HepG2 (cell line): ENCODE measurements around the gene NDUFS1. TPM values are rescaled to one million over a fixed set of nuclear protein-coding genes. Genes with fewer than 3 reads are reported as not detected.

Experiments
- ATF3 ChIP-seq: sonication (generic); formaldehyde crosslinking; IDR thresholded peaks from 2 replicates; pipeline ENCODE4 v1.4.0; 2020; ENCODE audit warnings: missing genetic modification reagents
- EP300 ChIP-seq, 3 experiments: sonication (generic) in 1 of 3; formaldehyde crosslinking in 1 of 3; IDR thresholded peaks; 2 replicates each; pipeline versions ENCODE4 v1.5.1 to v1.6.1; 2011 to 2020; ENCODE audit warnings: low read depth in 2 of 3, low read length in 2 of 3, borderline replicate concordance in 1 of 3, improper control_type of control experiment in 1 of 3, mild to moderate bottlenecking in 1 of 3, missing genetic modification reagents in 1 of 3, moderate library complexity in 1 of 3
- FOXA1 ChIP-seq, 2 experiments: fragments of 450-650 bp in 1 of 2; sonication (generic) in 1 of 2; formaldehyde crosslinking in 1 of 2; IDR thresholded peaks; 2 replicates each; pipeline versions ENCODE4 v1.4.0 to v1.6.1; 2016 to 2020; ENCODE audit warnings: missing genetic modification reagents in 1 of 2
- FOXO1 ChIP-seq: sonication (generic); formaldehyde crosslinking; IDR thresholded peaks from 2 replicates; pipeline ENCODE4 v1.4.0; 2020; ENCODE audit warnings: missing genetic modification reagents
- FOXP4 ChIP-seq: sonication (generic); formaldehyde crosslinking; IDR thresholded peaks from 2 replicates; pipeline ENCODE4 v1.4.0; 2020; ENCODE audit warnings: missing genetic modification reagents
- GATAD2A ChIP-seq: IDR thresholded peaks from 2 replicates; pipeline ENCODE4 v1.6.1; 2016
- HDAC1 ChIP-seq: sonication (generic); formaldehyde crosslinking; IDR thresholded peaks from 2 replicates; pipeline ENCODE4 v1.5.1; 2020; ENCODE audit warnings: mild to moderate bottlenecking, missing genetic modification reagents
- HMGXB3 ChIP-seq: sonication (generic); formaldehyde crosslinking; IDR thresholded peaks from 2 replicates; pipeline ENCODE4 v1.4.0; 2020; ENCODE audit warnings: missing genetic modification reagents, borderline replicate concordance
- KMT2B ChIP-seq: IDR thresholded peaks from 2 replicates; pipeline ENCODE4 v1.6.1; 2016; ENCODE audit warnings: missing genetic modification reagents, missing compliant biosample characterization
- LCORL ChIP-seq, 2 experiments: fragments of 450-650 bp in 1 of 2; sonication (generic) in 1 of 2; formaldehyde crosslinking in 1 of 2; IDR thresholded peaks; 2 replicates each; pipeline versions ENCODE4 v1.5.0 to v1.6.1; 2017 to 2020; ENCODE audit warnings: antibody characterized with exemption in 1 of 2, missing genetic modification reagents in 1 of 2
- MEF2D ChIP-seq: sonication (generic); formaldehyde crosslinking; IDR thresholded peaks from 2 replicates; pipeline ENCODE4 v1.5.1; 2020; ENCODE audit warnings: mild to moderate bottlenecking, missing genetic modification reagents
- NONO ChIP-seq, 2 experiments: fragments of 450-650 bp in 1 of 2; sonication (generic) in 1 of 2; formaldehyde crosslinking in 1 of 2; IDR thresholded peaks in 1 of 2; conservative IDR thresholded peaks in 1 of 2; 2 replicates each; pipeline versions ENCODE4 v1.6.1 to v1.8.0; 2017 to 2022; ENCODE audit warnings: mild to moderate bottlenecking in 1 of 2, missing genetic modification reagents in 1 of 2, moderate library complexity in 1 of 2
- RFXAP ChIP-seq: sonication (generic); formaldehyde crosslinking; IDR thresholded peaks from 2 replicates; pipeline ENCODE4 v1.4.0; 2020; ENCODE audit warnings: missing genetic modification reagents, borderline replicate concordance
- SMYD3 ChIP-seq: sonication (generic); formaldehyde crosslinking; IDR thresholded peaks from 2 replicates; pipeline ENCODE4 v1.8.1; 2023; ENCODE audit warnings: mild to moderate bottlenecking, missing genetic modification reagents
- TFAP4 ChIP-seq: sonication (generic); IDR thresholded peaks from 2 replicates; pipeline ENCODE4 v1.6.1; 2016; ENCODE audit warnings: low read depth, borderline replicate concordance
- TFDP1 ChIP-seq: IDR thresholded peaks from 2 replicates; pipeline ENCODE4 v1.6.1; 2016; ENCODE audit warnings: missing compliant biosample characterization, missing genetic modification reagents, borderline replicate concordance
- ZNF558 ChIP-seq: sonication (generic); formaldehyde crosslinking; IDR thresholded peaks from 2 replicates; pipeline ENCODE4 v1.9.0; 2022; ENCODE audit warnings: mild to moderate bottlenecking, missing genetic modification reagents, borderline replicate concordance
- ZNF564 ChIP-seq: sonication (generic); formaldehyde crosslinking; IDR thresholded peaks from 2 replicates; pipeline ENCODE4 v1.8.1; 2023; ENCODE audit warnings: mild to moderate bottlenecking, missing genetic modification reagents
- ZNF678 ChIP-seq: sonication (generic); formaldehyde crosslinking; IDR thresholded peaks from 2 replicates; pipeline ENCODE4 v1.4.0; 2020; ENCODE audit warnings: mild to moderate bottlenecking, missing genetic modification reagents
- ZNF891 ChIP-seq: sonication (generic); formaldehyde crosslinking; IDR thresholded peaks from 2 replicates; pipeline ENCODE4 v1.5.0; 2020; ENCODE audit warnings: mild to moderate bottlenecking, missing genetic modification reagents
- polyA plus RNA-seq, 8 experiments: library from polyadenylated mRNA; depleted of rRNA in 3 of 8; stranded (reverse) in 7 of 8; unstranded in 1 of 8; fragments of >200 nt; fragmentation: Illumina TruSeq in 4 of 8; extraction: Trizol in 4 of 8; gene quantifications; 2 replicates each; pipeline versions ENCODE4 v1.2.1 to v1.2.3, GENCODE V29; 2011 to 2016; ENCODE audit warnings: low read depth in 4 of 8, missing spikeins in 1 of 8, mixed read lengths in 1 of 8; ENCODE audit not compliant: insufficient read depth in 1 of 8
- total RNA-seq, 5 experiments: library from RNA; depleted of rRNA; stranded (reverse); fragments of >200 nt; fragmentation: Illumina TruSeq; extraction: Trizol; gene quantifications; 2 replicates each; pipeline ENCODE4 v1.2.3, GENCODE V29; 2016; ENCODE audit warnings: low read depth in 1 of 5

NDUFS1 gene
- total and polyA plus RNA-seq, 2 of the 13 experiments (the other 11 are each of a cell fraction or from before 2014, with no cell fraction given) = 139 to 242 TPM

- TF ChIP-seq TFDP1 (CRISPR knock-in tag) (peak; percentile 46; the same call in 1 of the 2 replicates), GATAD2A (peak; percentile 64; the same call in 1 of the 2 replicates), ATF3 (CRISPR knock-in tag) (no peak), ZNF891 (CRISPR knock-in tag) (peak; percentile 24; the same call in 1 of the 2 replicates), EP300 (IDR thresholded peaks at IDR 0.05; ENCODE audit: low read depth in 2 of 2, low read length in 2 of 2) (0 out of 4 replicates have a peak, but pooled peaks of 1 of the 2 experiments have one; percentile 15), EP300 (CRISPR knock-in tag; IDR thresholded peaks at IDR 0.05; ENCODE audit: borderline replicate concordance) (no peak), HMGXB3 (CRISPR knock-in tag) (no peak), KMT2B (CRISPR knock-in tag) (peak; percentile 71), SMYD3 (CRISPR knock-in tag) (0 out of 2 replicates have a peak, but pooled peaks have one; percentile 43), FOXA1 (IDR thresholded peaks at IDR 0.05) (no peak), FOXA1 (CRISPR knock-in tag; IDR thresholded peaks at IDR 0.05) (peak; percentile 53; the same call in 1 of the 2 replicates), NONO (IDR thresholded peaks at IDR 0.05) (no peak), NONO (CRISPR knock-in tag; conservative IDR thresholded peaks at IDR 0.05) (peak; percentile 41; the same call in 1 of the 2 replicates), RFXAP (0 out of 2 replicates have a peak, but pooled peaks have one; percentile 28), ZNF564 (CRISPR knock-in tag) (peak; percentile 91; the same call in 1 of the 2 replicates), FOXO1 (CRISPR knock-in tag) (peak; percentile 50; the same call in 1 of the 2 replicates), LCORL (IDR thresholded peaks at IDR 0.05) (no peak), LCORL (CRISPR knock-in tag; IDR thresholded peaks at IDR 0.05) (peak; percentile 94), ZNF678 (peak; percentile 7; the same call in 1 of the 2 replicates), FOXP4 (CRISPR knock-in tag) (peak; percentile 51), MEF2D (CRISPR knock-in tag) (peak; percentile 71; the same call in 1 of the 2 replicates), TFAP4 (peak; percentile 40; the same call in 1 of the 2 replicates), HDAC1 (CRISPR knock-in tag) (peak; percentile 68), ZNF558 (CRISPR knock-in tag) (no peak)
Observed at GRCh38 chr2:206084439-206084869, 74.8 kb downstream of the NDUFS1 start (continued).
